ENCODE data around the gene EPRS1. TPM values are rescaled to one million over a fixed set of nuclear protein-coding genes. Genes with fewer than 3 reads are reported as not detected.

Gene EPRS1
- total RNA-seq, 2 donors from 2014 or later: 134 to 136 TPM

GRCh38 chr1:220011620-220012019 lies 34.7 kb downstream of the EPRS1 start:
- DNase-seq (ENCODE audit: low spot score) (no peak), ATAC-seq (no peak)
- Mint-ChIP-seq H3K9me3 (no peaks in the 10 kb centered on the region), H3K27ac (no peak overlapping the region), H3K36me3 (peaks cover 30% of the 10 kb centered on the region), H3K4me3 (no peak overlapping the region), H3K27me3 (no peaks in the 10 kb centered on the region), H3K4me1 (ENCODE audit: low read depth in 2 of 2) (peaks cover 14 to 17% of the 10 kb centered on the region in 2 donors)

- no peak for ATAC-seq
- H3K27me3 Mint-ChIP-seq: no peaks in the 10 kb centered on the region
- DNase-seq (ENCODE audit: low spot score): no peak
- no peak overlapping the region for H3K4me3 Mint-ChIP-seq
- peaks cover 0 to 10% of the 10 kb centered on the region in 2 donors for H3K4me1 Mint-ChIP-seq (ENCODE audit: low read depth in 2 of 2)
- H3K36me3 Mint-ChIP-seq: peaks cover 27% of the 10 kb centered on the region
- no peaks in the 10 kb centered on the region for H3K9me3 Mint-ChIP-seq
- no peak overlapping the region for H3K27ac Mint-ChIP-seq
These were observed 38.9 kb downstream of the EPRS1 start for GRCh38 chr1:220007438-220007837.

- Mint-ChIP-seq H3K9me3 (no peaks in the 10 kb centered on the region), H3K4me1 (ENCODE audit: low read depth in 2 of 2) (peaks cover 0 to 10% of the 10 kb centered on the region in 2 donors), H3K27me3 (no peaks in the 10 kb centered on the region), H3K4me3 (no peak overlapping the region), H3K27ac (no peak overlapping the region), H3K36me3 (peaks cover 22% of the 10 kb centered on the region)
- no peak for ATAC-seq
- no peak for DNase-seq (ENCODE audit: low spot score)
These were observed 40.8 kb downstream of the EPRS1 start for GRCh38 chr1:220005489-220005888.

GRCh38 chr1:220003610-220004299 lies 42.5 kb downstream of the EPRS1 start:
- Mint-ChIP-seq H3K36me3 (peaks cover 22% of the 10 kb centered on the region), H3K4me1 (ENCODE audit: low read depth in 2 of 2) (peaks cover 0 to 10% of the 10 kb centered on the region in 2 donors), H3K27me3 (no peaks in the 10 kb centered on the region), H3K27ac (peak overlapping the region; percentile 9 to 12), H3K4me3 (no peak overlapping the region), H3K9me3 (no peaks in the 10 kb centered on the region)
- DNase-seq (ENCODE audit: low spot score): no peak
- peak in 1 of 2 donors; percentile 71 for ATAC-seq

- Mint-ChIP-seq H3K27ac (peak overlapping the region in 1 of 2 donors; percentile 12), H3K36me3 (peaks cover 24% of the 10 kb centered on the region), H3K9me3 (no peaks in the 10 kb centered on the region), H3K4me1 (ENCODE audit: low read depth in 2 of 2) (peaks cover 0 to 10% of the 10 kb centered on the region in 2 donors), H3K27me3 (no peaks in the 10 kb centered on the region), H3K4me3 (no peak overlapping the region)
- DNase-seq (ENCODE audit: low spot score) (no peak), ATAC-seq (no peak)
These were observed 43.3 kb downstream of the EPRS1 start for GRCh38 chr1:220003015-220003414.

GRCh38 chr1:220001095-220001501 lies 45.2 kb downstream of the EPRS1 start:
- Mint-ChIP-seq H3K9me3 (no peaks in the 10 kb centered on the region), H3K36me3 (peaks cover 30% of the 10 kb centered on the region)
- ATAC-seq: no peak

GRCh38 chr1:219999821-220000220 lies 46.5 kb downstream of the EPRS1 start:
- Mint-ChIP-seq H3K27me3 (no peaks in the 10 kb centered on the region), H3K9me3 (no peaks in the 10 kb centered on the region), H3K27ac (no peak overlapping the region), H3K36me3 (peaks cover 34% of the 10 kb centered on the region), H3K4me3 (no peak overlapping the region), H3K4me1 (ENCODE audit: low read depth in 2 of 2) (peaks cover 0 to 10% of the 10 kb centered on the region in 2 donors)
- no peak for ATAC-seq
- no peak for DNase-seq (ENCODE audit: low spot score)

More at GRCh38 chr1:220001095-220001501, 45.2 kb downstream of the EPRS1 start:
- Mint-ChIP-seq H3K4me3 (no peak overlapping the region), H3K4me1 (ENCODE audit: low read depth in 2 of 2) (peaks cover 0 to 10% of the 10 kb centered on the region in 2 donors), H3K27ac (no peak overlapping the region), H3K27me3 (no peaks in the 10 kb centered on the region)
- no peak for DNase-seq (ENCODE audit: low spot score)

Other genes with a start within 250 kb of the EPRS1 start
- gene SLC30A10, start 117.9 kb downstream of the EPRS1 start, total RNA-seq: not detected
- 10 to 100 TPM; 29.8 to 32.2 TPM for gene BPNT1, start 43.3 kb upstream of the EPRS1 start, total RNA-seq
- gene IARS2, start 47.6 kb upstream of the EPRS1 start, total RNA-seq: 10 to 100 TPM; 47.5 to 53.8 TPM
- 10 to 100 TPM; 50.0 to 63.7 TPM for gene RAB3GAP2, start 225.9 kb upstream of the EPRS1 start, total RNA-seq